HG03521 (cell line): ENCODE measurements around the gene FGF2.
"Not testable (repeated sequence)": the region's sequence is repeated elsewhere in the genome, so short reads cannot be mapped to it uniquely, and the experiment has no call there.

ENCODE experiments used
- ATAC-seq: cut with Tn5 transposase; IDR thresholded peaks from one replicate; pipeline ENCODE4 v1.9.1; 2021; ENCODE audit warnings: mild to moderate bottlenecking, moderate library complexity; ENCODE audit not compliant: unreplicated experiment

FGF2 gene

DNA sequence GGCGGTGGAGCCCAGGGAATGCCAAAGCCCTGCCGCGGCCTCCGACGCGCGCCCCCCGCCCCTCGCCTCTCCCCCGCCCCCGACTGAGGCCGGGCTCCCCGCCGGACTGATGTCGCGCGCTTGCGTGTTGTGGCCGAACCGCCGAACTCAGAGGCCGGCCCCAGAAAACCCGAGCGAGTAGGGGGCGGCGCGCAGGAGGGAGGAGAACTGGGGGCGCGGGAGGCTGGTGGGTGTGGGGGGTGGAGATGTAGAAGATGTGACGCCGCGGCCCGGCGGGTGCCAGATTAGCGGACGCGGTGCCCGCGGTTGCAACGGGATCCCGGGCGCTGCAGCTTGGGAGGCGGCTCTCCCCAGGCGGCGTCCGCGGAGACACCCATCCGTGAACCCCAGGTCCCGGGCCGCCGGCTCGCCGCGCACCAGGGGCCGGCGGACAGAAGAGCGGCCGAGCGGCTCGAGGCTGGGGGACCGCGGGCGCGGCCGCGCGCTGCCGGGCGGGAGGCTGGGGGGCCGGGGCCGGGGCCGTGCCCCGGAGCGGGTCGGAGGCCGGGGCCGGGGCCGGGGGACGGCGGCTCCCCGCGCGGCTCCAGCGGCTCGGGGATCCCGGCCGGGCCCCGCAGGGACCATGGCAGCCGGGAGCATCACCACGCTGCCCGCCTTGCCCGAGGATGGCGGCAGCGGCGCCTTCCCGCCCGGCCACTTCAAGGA lies at the start of gene FGF2:
FGF2 (plus strand) TSS at position 279 of the 705 bp plus-strand sequence; CDS start at position 623, 344 bp downstream.
- ATAC-seq: peak; percentile 21

- no peak for ATAC-seq
Measured at GRCh38 chr4:122776916-122777315, 49.7 kb upstream of the FGF2 start.

GRCh38 chr4:122777846-122778673 lies 48.6 kb upstream of the FGF2 start:
- no peak for ATAC-seq

DNA sequence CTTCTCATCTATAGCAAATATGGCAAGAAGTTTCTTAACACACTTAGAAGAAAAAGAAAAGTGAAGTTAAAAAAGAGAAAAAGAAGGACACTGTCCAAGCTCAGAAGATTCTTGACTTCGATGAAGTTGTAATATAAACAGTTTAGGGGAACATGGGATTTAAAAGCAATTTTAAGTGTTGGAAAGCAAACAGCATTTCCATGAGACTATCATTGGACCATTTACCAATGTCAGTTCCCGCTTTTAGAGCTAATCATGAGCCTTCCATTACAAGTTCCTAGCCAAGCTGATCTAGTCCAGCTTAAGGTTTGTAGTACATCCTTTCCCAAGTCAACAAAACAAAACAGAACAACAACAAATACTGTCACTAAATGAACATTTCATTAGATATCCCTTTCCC lies 45.1 kb upstream of the FGF2 start:
- ATAC-seq: no peak

GRCh38 chr4:122783301-122784215 lies 43.1 kb upstream of the FGF2 start:
- ATAC-seq: no peak

- ATAC-seq: no peak
Measured at GRCh38 chr4:122784261-122784660, 42.4 kb upstream of the FGF2 start.

GRCh38 chr4:122785099-122785498 lies 41.5 kb upstream of the FGF2 start:
- no peak for ATAC-seq

GRCh38 chr4:122786296-122786695 lies 40.3 kb upstream of the FGF2 start:
- ATAC-seq: not testable (repeated sequence)

- not testable (repeated sequence) for ATAC-seq
Measured at GRCh38 chr4:122786920-122787319, 39.7 kb upstream of the FGF2 start.

- no peak for ATAC-seq
Measured at GRCh38 chr4:122787940-122788339, 38.7 kb upstream of the FGF2 start.

DNA sequence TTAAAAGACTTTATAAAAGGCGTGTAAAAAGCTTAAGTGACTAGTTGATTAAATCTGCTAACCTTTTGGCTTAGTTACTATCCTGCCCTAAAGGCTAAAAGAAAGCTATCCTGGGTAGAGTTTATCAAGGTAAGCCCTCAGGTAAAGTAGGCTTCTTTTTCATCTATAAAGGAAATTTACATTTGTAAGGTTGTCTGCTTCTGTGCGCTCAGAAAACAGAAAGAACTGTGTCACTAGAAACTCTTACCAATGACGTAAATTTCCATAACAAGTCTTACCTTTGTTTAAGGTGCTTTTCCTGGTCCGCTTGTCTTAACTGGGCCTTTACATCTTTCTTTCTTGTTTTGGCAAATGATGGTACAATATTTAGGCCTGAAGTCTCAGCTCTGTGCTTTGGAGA lies 37.7 kb upstream of the FGF2 start:
- ATAC-seq: no peak

DNA sequence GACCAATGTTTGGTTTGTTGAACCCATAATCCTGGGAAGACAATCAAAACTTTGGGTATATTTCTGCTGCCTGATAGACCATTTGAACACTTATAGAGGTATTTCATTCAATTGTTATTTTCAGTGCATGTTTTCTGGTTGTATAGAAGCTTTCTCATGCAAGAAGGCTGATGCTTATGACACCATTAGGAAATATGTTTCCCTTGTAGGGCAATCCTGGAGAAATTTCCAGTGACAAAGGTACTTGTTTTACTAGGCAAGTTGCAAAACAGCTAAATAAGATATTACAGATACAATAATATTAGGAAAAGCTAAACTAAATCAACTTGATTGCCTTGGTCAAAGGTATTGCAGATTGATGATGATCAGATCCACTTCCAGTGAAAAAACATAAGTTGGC lies 32.8 kb upstream of the FGF2 start:
- ATAC-seq: no peak

GRCh38 chr4:122796801-122797404 lies 29.7 kb upstream of the FGF2 start:
- no peak for ATAC-seq

- ATAC-seq: no peak
Measured at GRCh38 chr4:122797405-122798094, 29.1 kb upstream of the FGF2 start.

GRCh38 chr4:122798101-122798500 lies 28.5 kb upstream of the FGF2 start:
- ATAC-seq: no peak

- no peak for ATAC-seq
Measured at GRCh38 chr4:122798917-122799316, 27.7 kb upstream of the FGF2 start.

GRCh38 chr4:122803788-122804208 lies 22.8 kb upstream of the FGF2 start:
- ATAC-seq: no peak

DNA sequence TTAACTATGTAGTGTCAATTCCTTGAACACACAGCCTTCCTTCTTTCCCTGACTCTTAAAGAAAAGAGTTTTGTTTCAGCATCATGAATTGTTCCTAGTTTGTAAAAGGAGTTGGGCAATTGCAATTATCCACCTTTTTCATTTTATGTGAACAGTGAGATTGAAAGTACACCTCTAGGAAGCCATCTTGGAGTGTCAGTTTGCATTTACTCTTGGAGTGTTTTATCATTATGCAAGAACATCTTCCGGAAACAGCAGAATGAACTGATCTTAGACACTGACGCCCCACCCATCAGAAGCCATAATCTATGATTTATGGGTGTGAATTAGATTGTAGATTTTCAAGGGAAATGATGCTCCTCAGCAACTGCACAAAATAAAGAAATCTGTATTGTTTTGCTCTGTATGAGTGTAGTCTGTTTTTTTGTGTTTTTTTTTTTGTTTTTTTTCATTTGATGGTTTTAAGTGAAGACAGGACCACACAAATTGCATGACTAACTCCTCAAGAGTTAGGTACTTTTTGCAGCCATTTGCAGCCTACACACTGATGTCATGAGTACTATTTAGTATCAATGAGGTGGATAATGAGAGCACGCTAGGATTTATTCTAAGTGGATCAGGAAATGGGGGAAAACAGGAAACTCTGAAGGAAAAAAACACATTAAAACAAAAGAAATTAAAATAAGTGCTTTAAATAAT lies 19.5 kb upstream of the FGF2 start:
- no peak for ATAC-seq

DNA sequence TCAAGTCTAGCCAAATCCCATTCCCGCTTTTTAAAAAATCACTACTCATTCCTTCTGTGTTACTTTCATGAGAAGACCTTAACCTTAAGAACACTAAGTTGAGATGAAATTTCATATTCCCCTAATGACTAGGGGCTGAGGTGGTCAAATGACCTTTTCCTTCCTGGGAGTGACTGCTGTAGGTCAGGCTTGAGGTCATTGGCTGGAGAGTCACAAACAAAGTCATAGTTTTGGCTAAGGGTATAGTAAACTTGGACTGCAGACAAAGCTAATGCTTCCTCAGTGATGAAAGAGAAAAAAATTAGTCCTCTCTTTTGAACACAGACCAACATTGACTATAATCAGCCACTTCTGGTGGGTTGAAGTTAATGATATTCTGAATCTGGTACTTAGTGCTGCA lies 16.0 kb upstream of the FGF2 start:
- no peak for ATAC-seq

DNA sequence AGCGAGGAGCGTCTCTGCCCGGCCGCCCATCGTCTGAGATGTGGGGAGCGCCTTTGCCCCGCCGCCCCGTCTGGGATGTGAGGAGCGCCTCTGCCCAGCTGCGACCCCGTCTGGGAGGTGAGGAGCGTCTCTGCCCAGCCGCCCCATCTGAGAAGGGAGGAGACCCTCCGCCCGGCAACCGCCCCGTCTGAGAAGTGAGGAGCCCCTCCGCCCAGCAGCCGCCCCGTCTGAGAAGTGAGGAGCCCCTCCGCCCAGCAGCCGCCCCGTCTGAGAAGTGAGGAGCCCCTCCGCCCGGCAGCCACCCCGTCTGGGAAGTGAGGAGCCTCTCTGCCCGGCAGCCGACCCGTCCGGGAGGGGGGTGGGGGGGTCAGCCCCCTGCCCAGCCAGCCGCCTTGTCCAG lies 14.8 kb upstream of the FGF2 start:
- ATAC-seq: not testable (repeated sequence)
